ENCODE measurements around the gene PYGM. TPM values are rescaled to one million over a fixed set of nuclear protein-coding genes. Genes with fewer than 3 reads are reported as not detected.

Gene PYGM
- total RNA-seq, 1 experiment from 2014 or later, result 1.7 TPM

- no peak for ATAC-seq
- H3K4me1 ChIP-seq (ENCODE audit: control insufficient read depth in 1 of 2, insufficient read depth in 2 of 2, low read length in 2 of 2), result peaks cover 0 to 9% of the 10 kb centered on the region in 2 experiments; a peak in 1 of 4 replicates
- no peak overlapping the region for H3K4me2 ChIP-seq (ENCODE audit: low read length)
- BruUV-seq (replicated peaks), result no TSS peak
- POLR2A ChIA-PET, result interaction anchor here (1.6 kb wide), 1 partner anchor 28 kb away, joined by 4 read pairs; no protein-coding TSS in a partner anchor
- H3K27me3 ChIP-seq (ENCODE audit: insufficient read depth, low read length), result peaks cover 11% of the 10 kb centered on the region; the same call in 1 of the 2 replicates
- DNase-seq (ENCODE audit: low read depth, low spot score), result no peak
- H3K4me3 ChIP-seq (replicated peaks in 1 of 2; ENCODE audit: low read depth in 1 of 2, low read length in 2 of 2), result no peak overlapping the region
- H3K9me3 ChIP-seq (ENCODE audit: control insufficient read depth in 1 of 2, insufficient read depth in 1 of 2, low read depth in 1 of 2, low read length in 2 of 2), result no peaks in the 10 kb centered on the region
- no peak for TF ChIP-seq ZFX (IDR thresholded peaks at IDR 0.05)
- TF ChIP-seq RAD21 (IDR thresholded peaks at IDR 0.05; ENCODE audit: low read depth), result no peak
- TF ChIP-seq TCF7L2 (IDR thresholded peaks at IDR 0.05; ENCODE audit: borderline replicate concordance, extremely low read depth, insufficient read depth, insufficient read length), result no peak
- TF ChIP-seq YY1 (IDR thresholded peaks at IDR 0.05; ENCODE audit: extremely low read depth, insufficient replicate concordance, low read depth, low read length), result no peak
- TF ChIP-seq EZH2phosphoT487 (IDR thresholded peaks at IDR 0.05; ENCODE audit: borderline replicate concordance), result no peak
- no peak for TF ChIP-seq CBX3 (IDR thresholded peaks at IDR 0.05; ENCODE audit: low read depth)
- no peak for TF ChIP-seq REST (IDR thresholded peaks at IDR 0.05; ENCODE audit: low read depth)
- TF ChIP-seq FOSL1 (IDR thresholded peaks at IDR 0.05; ENCODE audit: low read depth), result no peak
- RAD21 ChIA-PET (ENCODE audit: low non-redundant PET in 1 of 2, low total read pairs in 2 of 2, uncharacterized antibody in 2 of 2, unreplicated experiment in 2 of 2), result no interaction called here
- intact Hi-C loops (cut with micrococcal nuclease), result loop anchor here (10.0 kb wide), 1 partner anchor 1212 kb away; the partner anchor contains the start of gene LGALS12
- H3K36me3 ChIP-seq (ENCODE audit: control insufficient read depth in 1 of 2, insufficient read depth in 2 of 2, low read length in 2 of 2), result no peaks in the 10 kb centered on the region
- CTCF ChIA-PET, result interaction anchor here (2.0 kb wide), 1 partner anchor 28 kb away, joined by 11 read pairs; no protein-coding TSS in a partner anchor
- H3K9ac ChIP-seq (ENCODE audit: low read length), result no peak overlapping the region
- H3K27ac ChIP-seq (ENCODE audit: low read depth, low read length), result no peak overlapping the region
- no peaks in the 10 kb centered on the region for H3K79me2 ChIP-seq (ENCODE audit: insufficient read depth, low read length)
- no peak overlapping the region for H2AFZ ChIP-seq (ENCODE audit: low read depth, low read length, poor library complexity, severe bottlenecking)
- no peaks in the 10 kb centered on the region for H4K20me1 ChIP-seq (ENCODE audit: insufficient read depth)
- H3K9me2 ChIP-seq (ENCODE audit: insufficient read depth), result no peaks in the 10 kb centered on the region
These were observed 43.1 kb downstream of the PYGM start for GRCh38 chr11:64716473-64717267.

Data from HCT116 (cell line).